NCI-H2029 (cell line): ENCODE measurements around the gene CTXN2.

Experiments
- DNase-seq: peaks from one replicate; lab custom pipeline; 2025; lab: John Stamatoyannopoulos, UW

The CTXN2 gene

GRCh38 chr15:48191574-48192225 lies at the start of gene CTXN2:
Gene CTXN2 (plus strand): TSS chr15:48191665. CDS start chr15:48201301, 9,636 bp downstream.
- DNase-seq: peak; percentile 42

GRCh38 chr15:48143856-48144255 lies 47.6 kb upstream of the CTXN2 start:
- DNase-seq: no peak

GRCh38 chr15:48144889-48145288 lies 46.6 kb upstream of the CTXN2 start:
- DNase-seq: no peak

- no peak for DNase-seq
Measured at GRCh38 chr15:48145923-48146322, 45.5 kb upstream of the CTXN2 start.

- DNase-seq: no peak
Measured at GRCh38 chr15:48147358-48147757, 44.1 kb upstream of the CTXN2 start.

GRCh38 chr15:48149858-48150257 lies 41.6 kb upstream of the CTXN2 start:
- DNase-seq: no peak

GRCh38 chr15:48153526-48153925 lies 37.9 kb upstream of the CTXN2 start:
- no peak for DNase-seq

GRCh38 chr15:48168616-48169015 lies 22.8 kb upstream of the CTXN2 start:
- DNase-seq: no peak

GRCh38 chr15:48170981-48171380 lies 20.5 kb upstream of the CTXN2 start:
- no peak for DNase-seq

- DNase-seq: no peak
Measured at GRCh38 chr15:48175126-48175525, 16.3 kb upstream of the CTXN2 start.

GRCh38 chr15:48176112-48176511 lies 15.4 kb upstream of the CTXN2 start:
- no peak for DNase-seq

GRCh38 chr15:48176957-48177356 lies 14.5 kb upstream of the CTXN2 start:
- DNase-seq: no peak

GRCh38 chr15:48177383-48177765 lies 14.1 kb upstream of the CTXN2 start:
- DNase-seq: peak; percentile 19

GRCh38 chr15:48177766-48178647 lies 13.5 kb upstream of the CTXN2 start, which contains the start of gene MYEF2:
Gene MYEF2 (minus strand): TSS chr15:48178295. CDS start chr15:48178237, 58 bp downstream.
- DNase-seq: peak; percentile 62

- DNase-seq: no peak
Measured at GRCh38 chr15:48178648-48178931, 12.9 kb upstream of the CTXN2 start.

- DNase-seq: no peak
Measured at GRCh38 chr15:48182749-48183148, 8.7 kb upstream of the CTXN2 start.

- DNase-seq: no peak
Measured at GRCh38 chr15:48185529-48185928, 5.9 kb upstream of the CTXN2 start.

GRCh38 chr15:48186271-48186670 lies 5.2 kb upstream of the CTXN2 start:
- DNase-seq: no peak

- DNase-seq: peak; percentile 4
Measured at GRCh38 chr15:48190932-48191573, 412 bp upstream of the CTXN2 start.

GRCh38 chr15:48202068-48202467 lies 10.6 kb downstream of the CTXN2 start:
- no peak for DNase-seq

- no peak for DNase-seq
Measured at GRCh38 chr15:48205981-48206380, 14.5 kb downstream of the CTXN2 start, which contains the start of gene SLC12A1. Gene SLC12A1 (plus strand): TSS chr15:48206302. CDS start chr15:48207720, 1,418 bp downstream.

GRCh38 chr15:48221261-48221660 lies 29.8 kb downstream of the CTXN2 start:
- DNase-seq: no peak

GRCh38 chr15:48221885-48222284 lies 30.4 kb downstream of the CTXN2 start:
- no peak for DNase-seq
